Measurements from ENCODE around the gene MAP4K5. TPM values are rescaled to one million over a fixed set of nuclear protein-coding genes. Genes with fewer than 3 reads are reported as not detected.
A peak's percentile ranks its signal among the peaks of the same experiment; 100 is the strongest.
"Not testable (repeated sequence)": the region's sequence is repeated elsewhere in the genome, so short reads cannot be mapped to it uniquely, and the experiment has no call there.

Gene MAP4K5
- total RNA-seq, 1 donor from 2014 or later, result 26.4 TPM

DNA sequence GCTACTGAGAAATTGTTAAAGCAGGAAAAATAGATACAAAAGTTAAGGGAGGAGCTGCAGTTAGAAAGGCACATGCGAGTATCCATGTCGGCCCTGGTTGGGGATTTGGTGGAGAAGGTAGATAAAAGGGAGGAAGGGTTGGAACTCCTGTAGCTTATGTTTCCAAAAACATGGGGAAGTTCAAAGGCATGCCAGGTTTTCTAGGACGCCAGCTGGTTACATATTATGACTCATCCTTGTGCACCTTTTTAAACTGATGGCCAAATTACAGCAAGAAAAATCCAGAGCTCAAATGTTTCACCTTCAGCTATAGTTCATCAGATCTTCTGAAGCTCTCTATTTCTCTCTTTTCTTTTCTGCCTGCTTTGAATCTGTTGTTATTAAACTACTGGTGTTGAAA, 13.2 kb upstream of the MAP4K5 start:
- no peak overlapping the region for H3K27ac Mint-ChIP-seq
- no peaks in the 10 kb centered on the region for H3K36me3 Mint-ChIP-seq (ENCODE audit: low read depth)
- H3K4me3 Mint-ChIP-seq, result no peak overlapping the region
- intact Hi-C loops (cut with micrococcal nuclease), result no loop called here
- H3K9me3 Mint-ChIP-seq, result no peaks in the 10 kb centered on the region
- DNase-seq (ENCODE audit: low spot score), result no peak
- H3K27me3 Mint-ChIP-seq (ENCODE audit: insufficient read depth), result peaks cover 7% of the 10 kb centered on the region
- H3K4me1 Mint-ChIP-seq (ENCODE audit: low read depth), result peaks cover 16% of the 10 kb centered on the region

DNA sequence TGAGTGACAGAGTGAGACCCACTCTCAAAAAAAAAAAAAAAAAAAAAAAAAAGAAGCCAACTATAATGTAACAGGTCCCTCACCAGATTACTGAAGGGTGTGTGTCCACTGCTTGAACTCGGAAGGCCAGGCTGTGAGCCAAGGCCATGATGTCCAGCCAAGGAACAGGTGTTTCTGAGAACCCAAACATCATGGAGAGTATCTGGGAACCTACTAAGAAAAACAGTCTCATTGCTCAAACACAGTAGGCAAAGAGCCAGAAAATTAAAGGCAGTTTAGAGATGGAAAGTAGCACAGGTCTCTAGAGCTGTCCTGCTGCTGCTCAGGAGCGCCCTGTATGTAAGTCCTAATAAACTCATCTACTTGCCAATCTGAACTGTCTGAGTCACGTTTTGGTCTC, 12.5 kb upstream of the MAP4K5 start:
- Mint-ChIP-seq H3K4me1 (ENCODE audit: low read depth) (peaks cover 16% of the 10 kb centered on the region), H3K27me3 (ENCODE audit: insufficient read depth) (peaks cover 7% of the 10 kb centered on the region), H3K9me3 (no peaks in the 10 kb centered on the region), H3K27ac (no peak overlapping the region), H3K4me3 (no peak overlapping the region), H3K36me3 (ENCODE audit: low read depth) (no peaks in the 10 kb centered on the region)
- intact Hi-C loops (cut with micrococcal nuclease), result loop anchor here (5.0 kb wide), 1 partner anchor 167 kb away; no protein-coding TSS in a partner anchor
- no peak for DNase-seq (ENCODE audit: low spot score)

DNA sequence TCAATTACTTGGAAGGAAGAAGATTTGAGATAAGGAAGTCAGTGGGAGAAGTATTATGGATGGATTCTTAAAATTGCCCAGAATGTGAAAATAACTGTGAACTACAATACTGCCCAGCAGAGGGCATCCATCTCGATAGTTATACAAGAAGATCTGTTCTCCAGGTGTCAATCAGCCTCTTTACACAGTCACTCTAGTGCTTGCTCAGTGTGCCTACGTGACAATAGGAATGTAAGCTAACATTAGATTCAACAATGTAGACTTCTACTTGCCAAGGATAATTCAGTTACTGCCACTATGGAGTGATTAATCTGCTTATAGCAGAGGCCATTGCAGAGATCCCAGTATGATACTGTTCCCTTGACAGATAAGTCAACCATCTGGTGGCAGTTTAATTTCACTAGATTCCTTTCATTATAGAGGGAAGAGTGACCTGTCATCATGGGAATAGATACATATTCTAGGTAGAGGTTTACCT, 10.6 kb upstream of the MAP4K5 start:
- no peak overlapping the region for H3K4me3 Mint-ChIP-seq
- H3K4me1 Mint-ChIP-seq (ENCODE audit: low read depth), result peaks cover 16% of the 10 kb centered on the region
- intact Hi-C loops (cut with micrococcal nuclease), result loop anchor here (1.0 to 5.0 kb wide), 4 partner anchors 169 to 317 kb away; no protein-coding TSS in a partner anchor

DNA sequence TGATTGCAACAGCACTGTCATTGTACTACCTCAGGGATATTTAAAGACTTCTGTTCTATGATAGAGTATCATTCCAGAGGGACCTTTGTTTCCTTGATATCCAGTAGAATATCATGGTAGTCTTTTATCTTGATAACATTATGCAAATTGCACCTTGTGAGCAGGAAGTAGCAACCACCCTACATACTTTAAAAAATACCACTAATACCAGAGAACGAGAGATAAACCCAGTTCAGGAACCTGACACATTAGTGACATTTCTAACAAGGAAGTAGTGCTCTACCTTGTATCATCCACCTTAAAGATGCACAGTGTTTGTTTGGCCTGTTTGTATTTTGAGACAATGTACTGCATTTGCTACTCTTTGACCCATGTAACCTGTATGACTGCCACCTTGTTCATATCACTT, 8.8 kb upstream of the MAP4K5 start:
- no peak for DNase-seq (ENCODE audit: low spot score)
- intact Hi-C loops (cut with micrococcal nuclease), result loop anchor here (5.0 kb wide), 1 partner anchor 171 kb away; no protein-coding TSS in a partner anchor
- H3K27ac Mint-ChIP-seq, result no peak overlapping the region
- H3K9me3 Mint-ChIP-seq, result no peaks in the 10 kb centered on the region
- H3K4me3 Mint-ChIP-seq, result no peak overlapping the region
- H3K27me3 Mint-ChIP-seq (ENCODE audit: insufficient read depth), result peaks cover 18% of the 10 kb centered on the region
- no peaks in the 10 kb centered on the region for H3K36me3 Mint-ChIP-seq (ENCODE audit: low read depth)
- H3K4me1 Mint-ChIP-seq (ENCODE audit: low read depth), result peaks cover 16% of the 10 kb centered on the region

More for the DNA sequence above, 10.6 kb upstream of the MAP4K5 start:
- H3K27ac Mint-ChIP-seq, result no peak overlapping the region
- DNase-seq (ENCODE audit: low spot score), result peak; percentile 15
- no peaks in the 10 kb centered on the region for H3K9me3 Mint-ChIP-seq
- H3K36me3 Mint-ChIP-seq (ENCODE audit: low read depth), result no peaks in the 10 kb centered on the region
- peaks cover 13% of the 10 kb centered on the region for H3K27me3 Mint-ChIP-seq (ENCODE audit: insufficient read depth)

DNA sequence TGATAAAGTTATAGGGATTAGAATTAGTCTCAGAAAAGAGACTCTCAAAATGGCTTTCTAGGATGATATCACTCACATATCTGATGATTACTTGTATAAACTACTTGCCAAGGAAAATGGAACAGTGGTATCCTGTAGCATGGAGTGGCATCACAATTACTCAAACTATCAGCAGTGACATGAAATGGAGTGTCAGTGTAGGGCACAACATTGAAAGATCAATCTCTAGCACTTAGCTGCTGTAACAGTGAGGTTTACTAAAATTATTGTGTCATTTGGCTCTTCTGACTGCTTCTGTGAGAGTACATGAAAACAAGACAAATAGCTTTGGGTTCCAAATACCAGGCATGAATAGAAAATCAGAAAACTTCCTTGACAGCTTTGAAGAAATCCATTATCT, 6.7 kb upstream of the MAP4K5 start:
- intact Hi-C loops (cut with micrococcal nuclease), result no loop called here
- Mint-ChIP-seq H3K27me3 (ENCODE audit: insufficient read depth) (peaks cover 17% of the 10 kb centered on the region), H3K27ac (no peak overlapping the region), H3K4me3 (no peak overlapping the region), H3K36me3 (ENCODE audit: low read depth) (no peaks in the 10 kb centered on the region), H3K4me1 (ENCODE audit: low read depth) (peaks cover 16% of the 10 kb centered on the region), H3K9me3 (no peaks in the 10 kb centered on the region)
- no peak for DNase-seq (ENCODE audit: low spot score)

DNA sequence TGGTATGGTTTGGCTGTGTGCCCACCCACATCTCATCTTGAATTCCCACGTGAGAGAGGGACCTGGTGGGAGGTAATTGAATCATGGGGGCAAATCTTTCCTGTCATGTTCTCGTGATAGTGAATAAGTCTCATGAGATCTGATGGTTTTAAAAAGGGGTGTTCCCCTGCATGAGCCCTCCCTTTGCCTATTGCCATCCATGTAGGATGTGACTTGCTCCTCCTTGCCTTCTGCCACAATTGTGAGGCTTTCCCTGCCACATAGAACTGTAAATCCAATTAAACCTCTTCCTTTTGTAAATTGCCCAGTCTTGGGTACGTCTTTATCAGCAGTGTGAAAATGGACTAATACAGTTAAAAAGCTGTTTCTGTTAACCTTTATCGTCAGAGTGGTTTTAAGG, 5.7 kb upstream of the MAP4K5 start:
- H3K27ac Mint-ChIP-seq; H3K36me3 Mint-ChIP-seq (ENCODE audit: low read depth); H3K4me3 Mint-ChIP-seq; H3K9me3 Mint-ChIP-seq; DNase-seq (ENCODE audit: low spot score); intact Hi-C loops (cut with micrococcal nuclease): not testable (repeated sequence)
- Mint-ChIP-seq H3K4me1 (ENCODE audit: low read depth) (peaks cover 15% of the 10 kb centered on the region), H3K27me3 (ENCODE audit: insufficient read depth) (peaks cover 25% of the 10 kb centered on the region)

DNA sequence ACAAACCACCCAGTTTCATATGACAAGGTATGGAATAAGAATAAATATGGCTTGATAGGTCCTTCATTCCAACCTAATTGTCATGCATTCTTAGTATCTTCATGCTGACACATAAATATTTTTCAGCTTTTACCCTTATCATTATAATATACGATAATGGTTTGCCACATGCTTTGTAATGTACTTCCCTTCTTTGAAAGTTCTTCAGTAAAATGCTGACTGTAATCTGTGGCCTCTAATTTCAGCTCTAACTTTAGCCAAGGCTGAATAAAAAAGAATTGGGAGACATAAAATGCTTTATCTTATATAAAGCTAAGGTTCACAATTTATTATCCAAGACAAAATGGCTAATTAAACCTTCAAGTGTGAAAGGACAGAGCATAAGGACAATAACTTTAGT, 2.6 kb upstream of the MAP4K5 start:
- Mint-ChIP-seq H3K36me3 (ENCODE audit: low read depth) (peaks cover 5% of the 10 kb centered on the region), H3K9me3 (no peaks in the 10 kb centered on the region), H3K4me3 (no peak overlapping the region), H3K27ac (no peak overlapping the region), H3K27me3 (ENCODE audit: insufficient read depth) (peaks cover 30% of the 10 kb centered on the region), H3K4me1 (ENCODE audit: low read depth) (peaks cover 28% of the 10 kb centered on the region)
- DNase-seq (ENCODE audit: low spot score), result no peak
- intact Hi-C loops (cut with micrococcal nuclease), result loop anchor here (5.0 kb wide), 2 partner anchors 132 to 903 kb away; partner anchors contain the start of gene SAV1

DNA sequence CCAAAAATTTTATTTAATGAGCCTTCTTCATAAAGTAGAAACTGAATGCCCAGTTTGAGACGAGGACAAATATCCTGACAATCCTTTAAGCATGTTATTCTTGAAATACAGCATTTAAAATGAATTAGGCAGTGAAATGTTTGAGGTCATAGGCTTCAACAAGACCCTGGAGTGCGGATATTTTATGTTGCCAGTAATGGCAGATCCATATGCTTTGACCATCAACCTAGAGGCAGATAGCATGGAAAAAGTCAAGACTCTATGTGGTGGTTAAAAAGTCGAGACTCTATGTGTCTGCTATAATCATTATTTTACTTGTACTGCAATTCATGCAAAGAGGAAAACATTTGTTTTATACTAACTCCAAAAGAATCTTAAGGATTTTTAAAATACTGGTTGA, 2.0 kb upstream of the MAP4K5 start:
- intact Hi-C loops (cut with micrococcal nuclease), result loop anchor here (5.0 kb wide), 2 partner anchors 133 to 902 kb away; partner anchors contain the start of gene SAV1
- no peaks in the 10 kb centered on the region for H3K9me3 Mint-ChIP-seq

DNA sequence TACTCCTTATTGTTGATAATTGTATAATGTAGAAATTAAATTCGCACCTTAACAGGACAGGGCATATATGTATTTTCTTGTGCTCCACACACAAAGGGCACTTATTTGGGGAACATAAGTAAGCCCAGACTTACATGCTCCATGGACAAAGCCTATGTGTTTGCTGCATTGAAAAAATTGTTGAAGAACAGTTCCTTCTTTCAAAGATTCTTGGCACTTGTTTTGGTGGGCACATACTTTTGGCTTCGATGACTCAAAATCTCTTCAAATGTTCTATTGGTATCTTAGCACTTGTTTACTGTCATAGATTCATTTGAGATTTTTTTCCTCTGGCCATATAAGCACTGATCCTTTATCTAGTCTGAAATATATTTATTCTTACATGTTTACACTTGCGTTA, 1.4 kb upstream of the MAP4K5 start:
- no peak for DNase-seq (ENCODE audit: low spot score)
- H3K27ac Mint-ChIP-seq, result no peak overlapping the region
- H3K4me3 Mint-ChIP-seq, result no peak overlapping the region
- H3K4me1 Mint-ChIP-seq (ENCODE audit: low read depth), result peaks cover 37% of the 10 kb centered on the region
- H3K9me3 Mint-ChIP-seq, result no peaks in the 10 kb centered on the region
- H3K27me3 Mint-ChIP-seq (ENCODE audit: insufficient read depth), result peaks cover 28% of the 10 kb centered on the region
- intact Hi-C loops (cut with micrococcal nuclease), result loop anchor here (2.0 to 5.0 kb wide), 4 partner anchors 133 to 902 kb away; partner anchors contain the start of genes SAV1 and VCPKMT
- peaks cover 8% of the 10 kb centered on the region for H3K36me3 Mint-ChIP-seq (ENCODE audit: low read depth)

More for the DNA sequence above, 2.0 kb upstream of the MAP4K5 start:
- DNase-seq (ENCODE audit: low spot score), result no peak
- Mint-ChIP-seq H3K4me1 (ENCODE audit: low read depth) (peaks cover 34% of the 10 kb centered on the region), H3K4me3 (no peak overlapping the region), H3K27ac (no peak overlapping the region), H3K36me3 (ENCODE audit: low read depth) (peaks cover 8% of the 10 kb centered on the region), H3K27me3 (ENCODE audit: insufficient read depth) (peaks cover 30% of the 10 kb centered on the region)

DNA sequence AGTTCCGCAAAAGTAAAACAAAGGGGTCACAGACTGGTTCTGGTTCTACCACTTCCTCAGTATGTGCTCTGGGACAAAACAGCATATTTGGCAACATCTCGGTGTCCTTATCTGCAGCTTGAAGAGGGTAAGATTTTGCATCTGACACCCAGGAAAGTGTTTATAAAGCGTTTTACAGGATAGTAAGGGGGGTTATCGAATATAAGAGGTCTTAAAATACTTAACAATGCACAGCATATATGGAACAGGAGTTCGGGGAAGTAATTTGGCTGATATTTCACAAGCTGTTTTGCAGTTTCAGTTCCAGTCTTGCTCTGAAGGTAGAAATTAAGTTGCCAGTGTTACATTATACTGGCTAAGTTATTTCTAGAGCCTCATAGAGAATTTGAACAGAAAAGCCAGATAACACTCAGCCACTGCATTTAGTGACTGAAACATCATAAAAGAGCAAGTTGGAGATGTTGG, 904 bp upstream of the MAP4K5 start:
- Mint-ChIP-seq H3K27ac (peak overlapping the region; percentile 13), H3K4me3 (peak overlapping the region; percentile 79), H3K4me1 (ENCODE audit: low read depth) (peaks cover 37% of the 10 kb centered on the region), H3K36me3 (ENCODE audit: low read depth) (peaks cover 8% of the 10 kb centered on the region), H3K27me3 (ENCODE audit: insufficient read depth) (peaks cover 28% of the 10 kb centered on the region), H3K9me3 (no peaks in the 10 kb centered on the region)
- no peak for DNase-seq (ENCODE audit: low spot score)
- intact Hi-C loops (cut with micrococcal nuclease), result loop anchor here (2.0 to 5.0 kb wide), 4 partner anchors 134 to 901 kb away; partner anchors contain the start of genes SAV1 and VCPKMT

DNA sequence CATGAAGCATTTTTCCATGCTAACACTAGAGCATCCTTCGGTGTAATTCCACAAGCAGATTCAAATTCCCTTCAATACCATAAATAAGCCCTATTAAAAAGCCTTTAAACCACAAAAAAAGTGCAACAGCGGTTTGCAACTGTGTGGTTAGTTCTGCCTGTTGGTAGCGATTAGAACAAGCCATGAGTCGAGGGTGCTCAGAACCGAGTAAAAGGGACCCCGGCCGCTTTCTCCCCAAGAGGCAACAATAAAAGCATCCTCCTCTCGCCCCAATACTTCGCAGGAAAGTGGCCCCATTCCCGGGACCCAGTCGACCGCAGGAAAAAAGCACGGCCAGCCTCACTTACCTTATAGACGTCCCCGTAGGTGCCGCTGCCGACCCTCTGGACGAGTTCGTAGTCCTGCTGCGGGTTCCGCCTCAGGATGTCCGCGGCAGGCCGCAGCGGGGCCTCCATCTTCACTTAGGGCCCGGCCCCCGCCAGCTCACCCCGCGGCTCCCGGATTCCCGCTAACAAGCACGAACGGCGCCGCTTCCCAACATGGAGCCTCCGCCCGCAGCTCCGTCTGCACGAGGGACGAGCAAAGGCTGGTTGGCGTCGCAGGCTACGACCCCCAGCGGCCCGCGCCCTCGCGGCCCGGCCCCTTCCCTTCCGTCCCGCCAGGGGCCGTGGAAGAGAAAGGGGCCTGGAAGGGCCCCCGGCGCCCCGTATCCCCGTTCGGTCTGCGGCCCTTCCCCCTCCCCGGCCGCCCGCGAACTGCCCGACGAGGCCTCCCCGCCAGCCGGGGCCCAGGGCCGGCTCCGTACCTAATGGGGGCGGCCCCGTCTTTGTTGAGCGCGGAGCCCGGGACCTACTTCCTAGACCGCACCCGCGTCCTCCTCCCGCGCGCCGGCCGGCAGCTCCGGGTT, 521 bp downstream of the MAP4K5 start:
- Mint-ChIP-seq H3K4me1 (ENCODE audit: low read depth) (peaks cover 42% of the 10 kb centered on the region), H3K36me3 (ENCODE audit: low read depth) (peaks cover 10% of the 10 kb centered on the region), H3K4me3 (peak overlapping the region; percentile 92), H3K27ac (peak overlapping the region; percentile 79), H3K27me3 (ENCODE audit: insufficient read depth) (peaks cover 24% of the 10 kb centered on the region), H3K9me3 (no peaks in the 10 kb centered on the region)
- intact Hi-C loops (cut with micrococcal nuclease), result loop anchor here (1.0 to 5.0 kb wide), 11 partner anchors 10 to 900 kb away; partner anchors contain the start of genes ATL1, DMAC2L, L2HGDH and SAV1
- DNase-seq (ENCODE audit: low spot score), result peak; percentile 14

DNA sequence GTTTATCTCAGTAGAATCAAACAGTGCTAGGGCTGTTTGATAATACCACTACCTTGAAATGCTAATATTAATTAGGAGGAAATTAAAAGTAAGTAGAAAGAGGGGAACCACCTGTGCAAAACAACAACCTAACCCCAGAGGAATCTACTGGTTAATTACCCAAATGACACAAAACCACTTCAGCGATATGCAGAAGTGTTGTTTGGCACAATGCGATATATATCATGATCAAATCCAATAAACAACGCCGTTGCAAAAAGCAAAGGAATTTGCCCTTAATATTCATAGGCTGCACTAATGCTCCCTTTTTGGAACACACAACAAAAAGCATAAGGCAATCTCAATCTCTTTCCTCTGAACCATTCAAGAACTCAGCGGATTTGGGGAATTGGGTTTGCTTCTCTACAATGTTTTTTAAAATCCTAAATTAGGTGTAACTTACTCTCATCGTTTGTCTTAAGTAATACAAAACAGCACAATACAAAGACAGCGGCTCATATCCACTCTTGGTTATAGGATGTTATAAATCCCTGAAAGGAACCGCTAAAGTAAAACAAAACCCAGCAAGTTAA, 1.5 kb downstream of the MAP4K5 start:
- no peak overlapping the region for H3K27ac Mint-ChIP-seq

More for the DNA sequence above, 1.5 kb downstream of the MAP4K5 start:
- Mint-ChIP-seq H3K4me1 (ENCODE audit: low read depth) (peaks cover 42% of the 10 kb centered on the region), H3K9me3 (no peaks in the 10 kb centered on the region), H3K4me3 (peak overlapping the region; percentile 92), H3K36me3 (ENCODE audit: low read depth) (peaks cover 10% of the 10 kb centered on the region), H3K27me3 (ENCODE audit: insufficient read depth) (peaks cover 20% of the 10 kb centered on the region)
- DNase-seq (ENCODE audit: low spot score), result no peak
- intact Hi-C loops (cut with micrococcal nuclease), result loop anchor here (1.0 to 5.0 kb wide), 3 partner anchors 135 to 899 kb away; partner anchors contain the start of genes CDKL1 and SAV1
